ENCODE measurements around the gene STOML1.

- TF ChIP-seq CTCF (conservative IDR thresholded peaks at IDR 0.05) = no peak
- no peak for TF ChIP-seq ZFX (IDR thresholded peaks at IDR 0.05)
These were observed 5.9 kb upstream of the STOML1 start for GRCh38 chr15:73997986-73998385.

Data from C4-2B (cell line).